AG09319 (cell line): ENCODE data around the gene CREBBP.

Experiments
- DNase-seq: peaks from one replicate; pipeline ENCODE4 v3.0.0-alpha.2; 2010; ENCODE audit warnings: low read depth; ENCODE audit errors: extremely low read depth
- CTCF ChIP-seq: IDR thresholded peaks from 2 replicates; pipeline ENCODE4 v1.5.1; 2011; ENCODE audit warnings: low read depth, mild to moderate bottlenecking, inconsistent platforms, low read length, moderate library complexity

The CREBBP gene

GRCh38 chr16:3782566-3782965, 97.9 kb downstream of the CREBBP start:
- TF ChIP-seq CTCF = no peak
- DNase-seq = no peak

GRCh38 chr16:3781421-3781820, 99.1 kb downstream of the CREBBP start:
- no peak for TF ChIP-seq CTCF
- no peak for DNase-seq

- TF ChIP-seq CTCF = no peak
These were observed 99.9 kb downstream of the CREBBP start for GRCh38 chr16:3780570-3780969.

GRCh38 chr16:3776316-3776715, 104.2 kb downstream of the CREBBP start:
- DNase-seq = no peak
- no peak for TF ChIP-seq CTCF

More at GRCh38 chr16:3780570-3780969, 99.9 kb downstream of the CREBBP start:
- no peak for DNase-seq

- no peak for DNase-seq
- no peak for TF ChIP-seq CTCF
These were observed 105.7 kb downstream of the CREBBP start for GRCh38 chr16:3774819-3775218.

GRCh38 chr16:3774156-3774767, 106.3 kb downstream of the CREBBP start:
- no peak for DNase-seq
- no peak for TF ChIP-seq CTCF

GRCh38 chr16:3773663-3774062, 106.8 kb downstream of the CREBBP start:
- no peak for TF ChIP-seq CTCF

More at GRCh38 chr16:3773663-3774062, 106.8 kb downstream of the CREBBP start:
- no peak for DNase-seq
